ENCODE data around the gene C16orf92.

GRCh38 chr16:30053376-30054015 is 30.5 kb downstream of the C16orf92 start:
- TF ChIP-seq POLR2AphosphoS5 (IDR thresholded peaks at IDR 0.05; ENCODE audit: low read depth, low read length) (no peak), REST (IDR thresholded peaks at IDR 0.05; ENCODE audit: insufficient read depth in 1 of 2, low read depth in 2 of 2, low read length in 1 of 2) (no peak), TCF7L2 (IDR thresholded peaks at IDR 0.05; ENCODE audit: low read depth, low read length) (no peak), SIN3A (IDR thresholded peaks at IDR 0.05; ENCODE audit: borderline replicate concordance, insufficient read depth, low read depth, low read length) (no peak)
- TF ChIP-seq, protein P1, sequence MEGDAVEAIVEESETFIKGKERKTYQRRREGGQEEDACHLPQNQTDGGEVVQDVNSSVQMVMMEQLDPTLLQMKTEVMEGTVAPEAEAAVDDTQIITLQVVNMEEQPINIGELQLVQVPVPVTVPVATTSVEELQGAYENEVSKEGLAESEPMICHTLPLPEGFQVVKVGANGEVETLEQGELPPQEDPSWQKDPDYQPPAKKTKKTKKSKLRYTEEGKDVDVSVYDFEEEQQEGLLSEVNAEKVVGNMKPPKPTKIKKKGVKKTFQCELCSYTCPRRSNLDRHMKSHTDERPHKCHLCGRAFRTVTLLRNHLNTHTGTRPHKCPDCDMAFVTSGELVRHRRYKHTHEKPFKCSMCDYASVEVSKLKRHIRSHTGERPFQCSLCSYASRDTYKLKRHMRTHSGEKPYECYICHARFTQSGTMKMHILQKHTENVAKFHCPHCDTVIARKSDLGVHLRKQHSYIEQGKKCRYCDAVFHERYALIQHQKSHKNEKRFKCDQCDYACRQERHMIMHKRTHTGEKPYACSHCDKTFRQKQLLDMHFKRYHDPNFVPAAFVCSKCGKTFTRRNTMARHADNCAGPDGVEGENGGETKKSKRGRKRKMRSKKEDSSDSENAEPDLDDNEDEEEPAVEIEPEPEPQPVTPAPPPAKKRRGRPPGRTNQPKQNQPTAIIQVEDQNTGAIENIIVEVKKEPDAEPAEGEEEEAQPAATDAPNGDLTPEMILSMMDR (IDR thresholded peaks at IDR 0.05), result no peak
